ENCODE measurements around the gene WDR45B.

- TF ChIP-seq GATA2 (CRISPR knock-in tag; IDR thresholded peaks at IDR 0.05) = no peak
- no peak for TF ChIP-seq TAF1 (IDR thresholded peaks at IDR 0.05; ENCODE audit: borderline replicate concordance, low read depth, low read length)
- TF ChIP-seq CTCF (IDR thresholded peaks at IDR 0.05) = no peak
- TF ChIP-seq EZH2phosphoT487 (IDR thresholded peaks at IDR 0.05; ENCODE audit: borderline replicate concordance, low read depth) = no peak
- no peak for TF ChIP-seq IRF3 (IDR thresholded peaks at IDR 0.05; ENCODE audit: low read depth, low read length)
- no peak for TF ChIP-seq TCF12 (IDR thresholded peaks at IDR 0.05)
Measured at GRCh38 chr17:82574041-82574440, 74.2 kb downstream of the WDR45B start.

Measured in SK-N-SH (cell line).